SK-N-SH treated with all-trans-retinoic acid at 6 μM for 48 hours (cell line): ENCODE measurements around the gene MAP1S.

Source experiments
- OSR1 ChIP-seq: fragments of 250-450 bp; sonication (Bioruptor Pico); IDR thresholded peaks from 2 replicates; pipeline ENCODE4 v1.8.0; 2022; ENCODE audit warnings: moderate library complexity, mild to moderate bottlenecking, inconsistent platforms
- PATZ1 ChIP-seq: fragments of 250-450 bp; sonication (Bioruptor Pico); IDR thresholded peaks from 2 replicates; pipeline ENCODE4 v1.8.0; 2020; ENCODE audit warnings: mild to moderate bottlenecking, moderate library complexity, borderline replicate concordance
- RARB ChIP-seq: fragments of 250-450 bp; sonication (Bioruptor Pico); IDR thresholded peaks from 2 replicates; pipeline ENCODE4 v1.8.0; 2021; ENCODE audit warnings: mild to moderate bottlenecking, moderate library complexity

DNA sequence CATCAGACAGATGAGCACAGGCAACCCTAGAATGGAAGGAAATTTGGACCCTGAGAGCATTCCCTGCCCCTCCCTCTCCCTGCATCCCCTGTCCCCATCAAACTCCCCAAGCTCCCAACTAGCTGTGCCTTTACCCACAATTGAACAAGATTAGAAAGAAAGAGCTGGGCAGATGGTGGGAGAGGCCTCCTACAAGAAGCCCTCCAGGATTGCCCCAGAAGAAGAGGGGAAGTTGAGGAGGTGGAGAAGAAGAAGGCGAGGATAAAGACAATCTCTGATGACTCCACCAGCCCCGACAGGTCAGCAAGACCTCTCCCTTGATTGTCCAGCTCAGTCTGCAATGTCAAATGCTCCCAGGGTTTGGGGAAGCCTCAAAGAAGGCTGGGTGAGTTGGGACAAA lies 43.0 kb upstream of the MAP1S start:
- TF ChIP-seq PATZ1: no peak
- no peak for TF ChIP-seq RARB
- TF ChIP-seq OSR1 (CRISPR knock-in tag): no peak
